ENCODE results near the gene MBNL3.
"Not testable (repeated sequence)": the region's sequence is repeated elsewhere in the genome, so short reads cannot be mapped to it uniquely, and the experiment has no call there.

Gene MBNL3

DNA sequence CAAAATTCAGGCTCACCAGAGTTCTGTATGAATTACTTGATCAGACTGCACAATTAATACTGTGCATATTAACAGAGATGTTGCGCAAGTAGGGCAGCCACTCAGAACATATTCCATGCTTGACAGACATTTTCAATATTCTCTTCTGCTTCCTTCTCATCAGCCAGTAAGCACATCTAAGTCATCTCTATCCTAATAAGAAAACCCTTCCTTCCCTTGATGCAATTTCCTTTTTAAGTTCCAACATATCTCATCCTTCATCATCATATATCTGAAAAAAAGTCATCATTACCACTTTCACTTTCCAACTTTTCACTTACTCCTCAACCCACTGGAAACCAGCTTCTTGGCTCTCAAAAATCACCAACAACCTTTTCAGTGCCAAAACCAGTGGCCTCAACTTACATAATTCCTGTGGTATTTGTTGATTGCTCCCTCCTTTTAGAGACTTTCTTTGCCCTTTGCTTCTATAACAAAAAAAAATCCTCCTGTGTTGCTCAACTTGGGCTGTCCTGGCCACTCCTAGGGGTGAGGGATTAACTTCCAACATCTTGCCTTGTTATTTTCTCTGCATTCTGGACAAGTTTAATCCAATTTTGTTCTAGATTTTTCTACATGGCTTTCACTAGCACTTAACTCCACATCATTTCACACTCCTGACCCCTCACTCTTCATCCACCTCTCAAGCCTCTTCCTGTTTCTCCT lies 14.1 kb downstream of the MBNL3 start:
- no peak for DNase-seq

DNA sequence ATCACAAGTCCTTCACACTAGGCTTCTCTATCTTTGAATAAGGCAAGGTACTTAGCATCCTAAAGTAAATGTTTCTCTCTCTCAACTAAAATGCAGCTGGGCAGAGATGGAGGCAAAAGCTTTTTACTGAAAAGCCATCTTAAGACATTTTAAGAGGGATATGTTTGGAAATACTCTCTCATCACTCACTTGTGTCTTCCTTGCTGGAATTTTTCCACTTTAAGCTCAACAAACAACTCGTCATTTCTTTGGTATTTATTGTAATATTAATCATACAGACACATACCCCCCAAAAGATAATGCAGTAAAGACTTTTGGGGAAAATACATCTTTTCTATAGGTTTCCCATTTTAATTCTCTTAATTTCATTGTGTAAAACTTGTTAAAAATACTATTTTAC lies 16.4 kb downstream of the MBNL3 start:
- no peak for DNase-seq

DNA sequence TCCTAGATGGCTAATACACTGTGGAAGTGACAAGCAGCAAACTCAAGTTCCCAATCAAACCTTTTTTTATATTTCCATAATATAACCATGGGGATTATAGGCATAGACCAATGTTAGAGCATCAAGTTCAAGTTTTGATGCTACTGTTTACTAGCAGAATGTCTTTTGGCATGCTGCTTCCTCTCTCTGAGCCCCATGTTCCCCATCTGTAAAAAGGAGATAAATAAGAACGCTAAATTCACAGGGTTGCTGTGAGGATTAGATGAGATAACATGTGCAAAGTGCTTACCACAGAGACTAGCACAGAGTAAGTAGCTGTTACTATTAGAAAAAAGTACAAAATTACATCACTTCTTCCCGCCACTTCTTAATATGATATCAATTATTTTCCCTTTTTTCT lies 18.0 kb downstream of the MBNL3 start:
- no peak for DNase-seq

DNA sequence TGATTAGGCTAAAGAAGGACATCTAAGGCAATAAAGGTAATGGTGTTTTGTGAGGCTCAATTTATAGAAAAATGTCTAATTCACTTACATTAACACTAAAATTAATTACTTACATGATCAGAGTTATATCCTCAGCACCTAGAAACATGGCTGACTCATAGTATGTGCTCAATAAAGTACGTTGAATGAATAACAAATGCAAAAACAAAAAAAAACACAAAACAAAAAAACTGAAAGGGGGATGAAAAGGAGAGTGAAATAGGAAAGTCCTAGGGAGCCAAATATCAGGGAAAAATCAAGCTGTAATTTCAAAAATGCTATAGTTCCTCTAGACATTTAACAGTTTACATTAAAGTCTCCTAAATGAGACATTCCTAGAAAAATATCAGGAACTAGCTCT lies 18.7 kb downstream of the MBNL3 start:
- DNase-seq: no peak

DNA sequence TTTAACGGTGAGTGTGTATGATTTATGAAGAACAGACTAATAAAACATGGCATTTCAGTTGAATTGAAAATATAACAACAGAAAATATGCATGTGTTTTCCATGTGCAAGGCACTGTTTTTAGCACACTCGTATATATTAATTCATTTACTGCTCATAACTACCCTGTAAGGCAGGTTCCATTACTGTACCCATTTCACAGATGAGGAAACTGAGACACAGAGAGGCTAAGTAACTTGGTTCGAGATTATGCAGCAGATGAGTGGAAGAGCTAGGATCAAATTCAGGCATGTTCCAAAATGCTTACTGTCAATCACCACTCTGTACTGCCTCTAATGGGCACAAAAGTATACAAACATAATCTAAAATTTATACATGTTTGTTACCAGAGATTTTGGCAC lies 20.4 kb downstream of the MBNL3 start:
- no peak for DNase-seq

DNA sequence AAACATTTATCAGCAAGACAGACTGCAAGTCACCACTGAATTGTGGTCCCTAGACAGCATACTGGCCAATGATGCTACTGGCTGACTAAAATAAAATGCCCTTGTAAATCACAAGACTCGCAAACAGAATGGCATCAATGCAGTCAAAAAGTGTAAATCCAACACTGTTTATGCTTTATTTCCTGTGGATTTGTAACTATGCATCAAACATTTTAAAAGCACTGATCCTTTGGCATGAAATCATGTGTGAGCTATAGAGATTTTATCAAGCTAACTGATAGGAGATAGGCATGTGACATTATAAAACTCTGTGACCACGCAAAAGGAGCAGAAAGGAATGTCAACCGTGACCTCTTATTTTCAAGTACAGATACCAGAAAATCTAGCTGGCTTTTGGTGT lies 20.8 kb downstream of the MBNL3 start:
- no peak for DNase-seq

DNA sequence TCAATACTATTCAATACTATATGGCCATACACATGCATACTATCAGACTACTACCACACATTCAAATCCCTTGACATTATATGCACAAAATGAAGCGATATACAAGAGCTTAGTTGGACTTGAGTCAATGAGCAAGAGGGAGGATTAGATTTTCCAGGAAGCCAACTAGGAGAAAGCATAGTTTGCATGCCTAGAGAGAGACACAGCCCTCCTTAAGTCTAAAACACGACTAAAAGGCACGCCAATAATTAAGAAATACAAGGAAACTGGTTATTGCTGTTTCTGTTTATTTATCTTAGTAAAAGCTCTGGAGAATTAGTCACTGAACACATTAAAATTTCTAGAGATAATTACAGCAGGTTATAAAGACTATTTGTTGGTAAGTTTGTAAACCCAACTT lies 21.8 kb downstream of the MBNL3 start:
- DNase-seq: no peak

DNA sequence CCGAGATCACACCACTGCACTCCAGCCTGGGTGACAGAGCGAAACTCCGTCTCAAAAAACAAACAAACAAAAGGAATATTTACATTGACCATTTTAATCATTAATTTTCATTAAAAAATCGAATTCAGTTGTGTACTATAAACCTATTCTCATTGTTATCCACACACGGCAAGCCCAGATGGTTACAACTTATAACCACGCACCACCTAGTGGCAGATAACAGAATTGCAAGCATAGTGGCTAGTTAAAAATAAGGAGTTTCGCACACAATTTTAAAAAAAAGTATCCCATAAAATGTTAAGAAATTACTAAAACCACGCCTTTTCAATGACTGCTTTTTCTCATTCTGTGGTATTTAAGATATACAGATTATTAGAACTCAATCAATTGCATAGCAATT lies 25.4 kb downstream of the MBNL3 start:
- no peak for DNase-seq

DNA sequence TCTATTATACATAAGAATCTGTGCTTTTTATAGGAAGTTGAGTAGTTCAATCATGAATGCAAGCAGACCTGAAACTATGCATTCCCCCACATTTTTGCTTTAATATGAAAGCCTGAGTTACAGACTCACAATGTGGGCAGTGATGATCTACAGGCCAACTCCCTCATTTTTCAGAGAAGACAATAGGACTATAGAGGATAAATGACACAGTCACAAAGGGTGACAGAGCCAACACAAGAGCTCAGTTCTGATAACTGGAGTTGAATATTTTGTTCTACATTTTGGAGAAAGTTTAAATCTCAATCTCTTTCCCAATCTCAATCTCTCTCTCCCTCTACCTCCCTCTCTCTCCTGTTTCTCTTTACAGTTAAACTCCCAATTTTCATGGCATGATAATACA lies 27.0 kb downstream of the MBNL3 start:
- DNase-seq: no peak

DNA sequence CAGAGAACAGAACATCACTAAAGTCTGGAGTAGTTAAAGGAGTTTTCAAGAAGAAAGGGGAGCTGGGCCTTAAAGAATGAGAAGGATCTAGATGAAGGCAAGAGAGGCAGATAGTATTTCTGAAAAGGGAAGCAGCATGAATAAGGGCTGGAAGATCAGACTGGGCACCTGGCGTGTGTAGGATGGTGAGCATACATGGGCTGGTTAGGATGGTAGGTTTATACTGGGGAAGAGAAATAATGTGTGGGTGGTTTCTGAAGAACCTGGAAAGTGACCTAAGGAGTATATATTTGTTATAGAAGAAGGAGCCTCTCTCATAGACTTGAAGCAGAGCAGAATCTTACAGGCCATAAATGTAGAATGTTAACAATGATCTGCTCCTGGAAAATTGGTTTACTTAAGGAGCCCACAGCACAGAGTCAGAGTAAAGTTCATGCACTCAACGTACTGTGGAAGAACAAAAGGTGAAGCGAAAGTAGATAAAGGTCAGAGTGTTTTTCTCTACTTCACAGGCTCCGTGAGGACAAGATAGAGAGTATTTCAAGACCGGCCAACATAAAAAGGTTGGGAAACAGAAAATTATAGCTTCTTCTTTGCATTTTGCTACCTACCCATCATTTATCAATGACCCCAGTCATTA lies 35.8 kb downstream of the MBNL3 start:
- DNase-seq: no peak

DNA sequence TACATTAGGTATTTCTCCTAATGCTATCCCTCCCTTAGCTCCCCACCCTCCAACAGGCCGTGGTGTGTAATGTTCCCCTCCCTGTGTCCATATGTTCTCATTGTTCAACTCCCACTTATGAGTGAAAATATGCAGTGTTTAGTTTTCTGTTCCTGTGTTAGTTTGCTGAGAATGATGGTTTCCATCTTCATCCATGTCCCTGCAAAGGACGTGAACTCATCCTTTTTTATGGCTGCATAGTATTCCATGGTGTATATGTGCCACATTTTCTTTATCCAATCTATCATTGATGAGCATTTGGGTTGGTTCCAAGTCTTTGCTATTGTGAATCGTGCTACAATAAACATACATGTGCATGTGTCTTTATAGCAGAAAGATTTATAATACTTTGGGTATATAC lies 42.9 kb downstream of the MBNL3 start:
- not testable (repeated sequence) for DNase-seq

DNA sequence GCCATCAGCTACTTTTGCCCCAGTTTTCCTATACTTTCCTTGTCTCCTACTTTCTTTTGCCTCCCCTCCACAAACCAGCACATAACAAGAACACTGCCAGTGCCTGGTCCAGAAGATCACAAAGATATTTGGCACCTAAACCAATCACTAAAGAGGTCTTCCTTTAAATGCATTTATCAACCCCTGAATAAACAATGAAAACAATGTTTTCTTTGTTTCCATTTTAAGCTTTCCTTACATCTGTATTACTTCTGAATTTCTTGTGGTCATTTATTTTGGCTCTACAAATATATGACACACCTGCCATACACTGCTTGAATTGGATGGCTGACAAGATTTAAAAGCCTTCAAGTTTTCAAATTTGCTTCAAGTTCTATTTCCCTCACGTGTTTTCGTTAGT lies 43.9 kb downstream of the MBNL3 start:
- DNase-seq: peak; percentile 4

DNA sequence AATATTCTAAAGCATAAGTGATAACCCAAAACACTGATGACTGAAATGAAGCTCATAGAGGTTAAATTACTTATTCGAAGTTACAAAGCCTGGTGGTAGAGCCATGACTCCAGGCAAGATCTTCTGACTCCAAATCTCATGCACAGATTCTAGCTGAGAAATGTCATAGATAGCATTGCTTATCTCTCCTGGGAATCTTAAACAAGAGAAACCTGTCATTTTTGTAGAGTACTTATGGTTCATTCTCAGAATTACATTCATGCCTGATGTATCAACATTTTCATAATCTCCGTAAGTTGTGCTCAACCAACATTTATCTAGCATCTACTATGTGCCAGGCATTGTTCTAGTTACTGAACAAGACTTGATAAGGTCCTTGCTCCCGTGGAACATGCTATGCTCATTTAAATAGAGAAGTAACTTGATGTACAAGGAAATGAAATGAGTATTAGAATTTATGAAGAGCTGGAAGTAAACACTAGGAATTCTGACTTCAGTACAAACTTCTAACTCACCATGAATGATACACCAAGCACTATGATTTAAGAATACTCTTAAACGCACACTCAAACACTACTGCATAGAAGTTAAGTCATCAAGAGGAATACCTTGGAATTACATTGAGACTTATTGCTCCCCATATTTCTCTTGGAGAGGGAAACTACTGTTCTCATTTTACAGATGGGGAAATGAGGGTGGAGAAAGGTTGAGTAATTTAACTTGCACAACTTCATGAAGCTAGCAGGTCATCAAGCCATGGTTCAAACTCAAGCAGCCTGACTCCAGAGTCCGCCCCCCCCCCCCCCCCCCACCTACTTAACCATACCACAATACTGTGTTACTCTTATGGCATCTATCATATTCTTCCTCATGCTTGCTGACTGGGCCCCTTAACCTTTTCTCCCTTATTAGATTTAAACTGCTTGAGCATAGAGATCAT lies 45.4 kb downstream of the MBNL3 start:
- no peak for DNase-seq

DNA sequence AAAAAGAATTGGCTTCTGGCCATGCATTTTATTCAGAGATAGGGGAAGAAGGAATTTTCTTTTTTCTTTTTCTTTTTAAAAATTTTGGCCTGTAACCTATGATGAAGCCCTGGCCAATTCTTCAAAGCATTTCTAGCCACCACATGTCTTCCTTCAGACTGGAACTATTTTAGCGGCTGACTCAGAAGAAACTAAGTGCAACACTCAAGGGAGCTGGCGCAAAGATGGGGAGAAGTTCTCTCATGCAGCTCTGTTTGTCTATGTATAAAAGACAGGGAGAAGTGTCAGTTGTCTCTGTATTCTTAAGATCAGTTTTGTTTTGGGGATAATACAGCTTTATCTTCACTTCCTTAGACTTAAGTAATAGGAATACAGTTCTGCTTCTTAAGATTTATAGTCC lies 46.1 kb downstream of the MBNL3 start:
- no peak for DNase-seq

DNA sequence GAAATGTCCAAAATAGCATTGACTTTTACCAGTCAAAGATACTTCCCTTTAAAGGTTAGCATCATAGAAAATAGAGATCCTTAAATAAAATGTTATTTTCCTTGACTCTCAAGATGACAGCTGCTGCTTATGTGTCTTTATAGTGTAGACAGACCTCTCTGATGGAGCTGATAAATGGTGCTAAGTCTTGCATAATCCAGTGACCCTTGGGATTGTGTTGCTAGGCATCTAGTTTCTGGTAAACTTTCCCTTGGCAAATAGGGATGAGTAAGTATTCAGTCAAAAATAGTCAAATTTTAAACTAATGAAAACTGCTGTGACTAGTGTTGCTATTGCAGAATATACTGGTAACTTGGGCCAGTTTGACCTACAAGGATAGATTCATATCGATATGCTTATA lies 53.6 kb downstream of the MBNL3 start:
- no peak for DNase-seq

DNA sequence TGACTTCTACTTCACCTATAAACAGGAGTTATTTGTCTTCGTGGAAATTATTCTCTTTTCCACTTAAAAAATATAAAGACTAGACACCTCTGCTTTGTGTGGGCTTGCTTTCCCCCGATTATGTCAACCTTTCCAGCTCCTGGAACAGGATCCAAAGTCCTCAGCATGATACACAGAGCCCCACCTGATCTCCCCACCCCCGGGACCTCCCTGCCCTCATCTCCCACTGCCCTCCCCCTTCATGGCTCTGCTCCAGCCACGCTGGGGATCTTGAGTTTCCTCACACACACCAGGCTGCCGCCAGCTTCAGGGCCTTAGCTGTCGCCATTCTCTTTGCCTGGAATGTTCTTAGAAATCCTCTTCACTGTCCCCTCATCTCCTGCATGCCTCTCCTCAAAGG lies 55.3 kb downstream of the MBNL3 start:
- no peak for DNase-seq

DNA sequence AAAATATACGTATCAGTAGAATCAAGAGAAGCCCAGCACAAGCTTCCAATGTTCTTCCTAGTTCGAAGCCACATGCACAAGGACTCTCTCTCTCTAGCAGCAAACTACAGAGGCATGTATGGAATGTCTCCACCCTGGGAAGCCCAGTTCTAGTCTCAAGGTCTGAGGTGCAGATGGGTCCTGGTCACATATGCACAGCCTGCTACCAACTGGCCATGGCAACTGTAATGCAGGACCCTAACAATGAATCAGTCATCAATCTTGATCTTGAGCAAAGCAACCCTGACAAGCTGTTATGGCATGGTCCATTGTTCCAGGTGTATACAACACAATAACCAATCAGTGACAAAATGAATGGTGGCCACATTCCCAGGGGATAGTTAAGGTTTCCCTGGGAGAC lies 55.8 kb downstream of the MBNL3 start:
- DNase-seq: no peak

DNA sequence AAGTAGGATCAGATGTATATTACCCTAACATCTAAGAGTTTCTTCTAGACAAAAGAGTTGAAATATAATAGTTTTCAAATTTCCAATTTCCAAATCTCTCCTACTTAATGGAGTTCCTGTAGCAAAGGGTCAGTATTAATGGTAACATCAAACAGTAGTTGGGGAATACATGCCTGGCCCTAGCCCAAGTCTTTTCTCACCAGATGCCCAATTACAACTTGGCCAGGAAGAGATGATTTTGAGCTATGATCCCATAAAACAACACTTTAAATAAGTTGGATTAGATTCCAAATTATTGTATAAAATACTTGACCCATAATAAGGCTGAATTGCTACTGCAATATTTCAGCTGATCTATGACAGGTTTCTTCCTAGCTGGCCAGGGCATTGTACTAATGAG lies 59.9 kb downstream of the MBNL3 start:
- no peak for DNase-seq

DNA sequence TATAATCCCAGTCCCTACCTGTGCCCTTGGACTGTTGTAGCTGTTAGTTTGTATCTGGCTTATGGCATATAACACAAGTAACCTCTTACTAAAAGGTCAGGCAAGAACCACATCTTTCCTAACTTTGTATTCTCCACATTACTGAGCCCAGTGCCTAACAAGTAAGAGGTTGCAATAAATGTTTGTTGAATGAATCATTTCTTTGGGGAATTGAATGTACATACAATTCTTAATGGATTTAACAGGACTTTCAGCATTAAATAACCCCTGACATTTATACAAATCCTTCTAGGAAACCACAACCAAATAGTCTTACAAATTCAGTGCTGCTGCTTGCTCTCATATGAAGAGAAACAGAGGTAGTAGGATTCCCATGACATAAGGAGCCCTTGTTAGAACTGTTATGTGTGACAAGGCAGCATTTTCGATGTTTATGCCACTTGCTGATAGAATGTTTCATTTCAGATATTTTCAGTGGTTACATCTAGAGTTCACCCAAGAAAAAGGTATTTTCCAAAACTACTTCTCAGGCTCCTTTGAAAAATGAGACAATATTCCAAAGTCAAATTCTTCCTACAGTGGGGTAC lies 62.0 kb downstream of the MBNL3 start:
- DNase-seq: no peak

DNA sequence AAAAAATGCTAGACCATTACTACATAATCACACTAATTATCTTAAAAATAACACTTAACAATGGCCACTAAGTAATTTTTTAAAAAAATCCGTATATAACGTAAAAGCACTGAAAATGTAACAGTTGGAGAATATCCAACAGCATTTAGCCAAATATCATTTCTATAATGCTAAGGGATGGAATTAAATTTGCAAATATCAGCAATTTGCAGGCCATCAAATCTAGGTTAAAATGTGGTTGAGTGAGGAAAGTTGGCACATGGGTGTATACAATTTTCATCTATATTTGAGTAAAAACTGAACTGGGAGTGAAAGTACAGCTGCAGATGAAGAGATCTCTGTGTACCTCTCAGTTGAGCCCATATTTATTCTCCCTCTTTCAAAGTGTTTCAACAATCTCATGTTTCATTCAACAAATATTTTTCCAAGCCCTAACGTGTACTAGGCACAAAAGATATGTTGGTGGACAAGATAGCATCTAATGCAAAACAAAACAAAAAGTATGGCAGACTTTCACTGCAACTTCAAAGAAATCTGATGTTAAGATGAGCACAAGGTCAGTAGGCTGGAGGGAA lies 63.0 kb downstream of the MBNL3 start:
- no peak for DNase-seq

DNA sequence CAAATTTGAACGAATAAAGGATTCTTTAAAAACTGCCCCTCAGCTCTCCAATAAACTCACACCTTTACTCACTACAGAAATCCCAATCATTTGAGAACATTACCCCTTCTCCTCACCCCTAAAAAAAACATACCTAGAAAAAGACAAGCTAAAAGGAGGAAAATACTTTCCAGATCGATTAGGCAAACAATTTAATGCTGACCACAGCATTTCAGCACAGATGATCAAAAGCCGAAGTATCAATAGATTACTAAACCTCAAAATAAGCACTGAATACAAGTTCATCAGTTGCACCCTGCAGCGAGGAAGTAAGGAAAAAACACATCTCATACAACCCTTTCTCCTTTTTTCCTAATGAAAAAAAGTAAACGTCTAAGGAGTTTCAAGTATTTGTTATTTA lies 65.5 kb downstream of the MBNL3 start:
- no peak for DNase-seq

DNA sequence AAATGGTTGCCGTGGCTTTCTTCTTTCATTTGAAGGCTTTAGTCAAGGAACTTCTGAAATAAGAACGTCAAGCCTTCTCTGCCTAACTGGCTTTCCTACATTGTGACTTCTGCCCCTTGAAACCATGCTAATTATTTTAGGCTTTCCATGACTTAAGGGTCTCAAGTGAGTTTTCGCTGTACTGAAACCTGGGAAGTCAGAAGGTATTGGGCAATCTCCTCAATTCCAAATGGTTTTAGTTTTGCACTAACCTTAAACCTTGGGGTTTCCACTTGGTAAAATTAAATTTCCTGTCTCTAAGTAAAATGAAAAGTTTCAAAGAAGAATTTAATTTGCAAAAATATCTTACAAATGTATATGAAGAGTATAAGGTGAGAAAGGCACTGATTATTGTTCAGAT lies 73.8 kb downstream of the MBNL3 start:
- DNase-seq: no peak

DNA sequence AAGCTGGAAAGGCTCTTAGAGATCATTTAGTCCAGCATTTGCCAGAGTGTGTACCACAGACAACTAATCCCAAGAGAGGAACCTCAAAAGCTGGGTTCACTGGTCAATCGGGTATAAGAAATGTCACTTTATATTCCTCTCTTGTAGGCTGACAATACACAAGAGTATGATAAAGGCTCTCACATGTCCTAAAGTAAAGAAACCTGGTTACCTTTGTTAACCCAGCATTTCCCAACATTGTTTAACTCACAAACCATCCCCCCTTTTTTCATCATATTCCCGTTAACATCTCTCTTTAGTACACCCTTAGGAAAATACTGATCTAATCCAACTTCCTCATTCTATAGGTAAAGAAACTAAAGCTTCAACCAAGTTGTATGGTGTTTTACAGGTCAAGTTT lies 74.4 kb downstream of the MBNL3 start:
- DNase-seq: no peak

Measured in DMS79 (cell line).